Renal cortex interstitium (tissue), 11 donors: ENCODE data around the gene RFX8. TPM values are rescaled to one million over a fixed set of nuclear protein-coding genes. Genes with fewer than 3 reads are reported as not detected.
"Not testable (repeated sequence)": the region's sequence is repeated elsewhere in the genome, so short reads cannot be mapped to it uniquely, and the experiment has no call there.

Experiments
- DNase-seq, 11 donors: peaks; one replicate each; pipeline ENCODE4 v3.0.0-alpha.2; 2013; ENCODE audit warnings: low read depth in 9 of 11, low spot score in 4 of 11; ENCODE audit errors: extremely low read depth in 1 of 11
- polyA plus RNA-seq, 3 donors: library from polyadenylated mRNA; unstranded; fragments of 120-200 nt; gene quantifications; one replicate each; pipeline ENCODE4 v1.2.1, GENCODE V29; 2013; ENCODE audit not compliant: insufficient read length in 3 of 3

RFX8 gene
- polyA plus RNA-seq, 3 donors = 0.50 to 1.3 (median 1.1) TPM

GRCh38 chr2:101362316-101362715, 112.6 kb downstream of the RFX8 start:
- DNase-seq = no peak

- no peak for DNase-seq
Observed at GRCh38 chr2:101361522-101361921, 113.4 kb downstream of the RFX8 start.

- DNase-seq = no peak
Observed at GRCh38 chr2:101361121-101361520, 113.8 kb downstream of the RFX8 start.

- no peak for DNase-seq
Observed at GRCh38 chr2:101360232-101360631, 114.7 kb downstream of the RFX8 start.

GRCh38 chr2:101359410-101359954, 115.4 kb downstream of the RFX8 start:
- DNase-seq = no peak

- DNase-seq = no peak
Observed at GRCh38 chr2:101357376-101357775, 117.5 kb downstream of the RFX8 start.

GRCh38 chr2:101356521-101356920, 118.4 kb downstream of the RFX8 start:
- no peak for DNase-seq

GRCh38 chr2:101356055-101356454, 118.9 kb downstream of the RFX8 start:
- DNase-seq = no peak

- no peak for DNase-seq
Observed at GRCh38 chr2:101355401-101356054, 119.4 kb downstream of the RFX8 start.

- DNase-seq = no peak
Observed at GRCh38 chr2:101354420-101355311, 120.2 kb downstream of the RFX8 start.

GRCh38 chr2:101352631-101353030, 122.3 kb downstream of the RFX8 start:
- not testable (repeated sequence) for DNase-seq

- no peak for DNase-seq
Observed at GRCh38 chr2:101351207-101351606, 123.7 kb downstream of the RFX8 start.

GRCh38 chr2:101349893-101350662, 124.8 kb downstream of the RFX8 start:
- no peak for DNase-seq

GRCh38 chr2:101348883-101349282, 126.0 kb downstream of the RFX8 start:
- DNase-seq = no peak

Other genes starting within 250 kb of the RFX8 start
- 10 to 100 TPM; 51.6 to 60.6 (median 53.7) TPM for gene CNOT11, start 222.2 kb downstream of the RFX8 start, polyA plus RNA-seq
- gene RNF149, start 166.4 kb downstream of the RFX8 start, polyA plus RNA-seq = 10 to 100 TPM; 40.3 to 72.8 (median 47.4) TPM
- gene CREG2, start 87.6 kb downstream of the RFX8 start, polyA plus RNA-seq = 1 to 10 TPM in 1 of 3 donors, under 1 TPM in 2; 0.46 to 1.7 (median 0.98) TPM
- 10 to 100 TPM; 73.1 to 86.2 (median 80.4) TPM for gene MAP4K4, start 222.6 kb upstream of the RFX8 start, polyA plus RNA-seq